Measurements from ENCODE around the gene AHRR.
"Not testable (repeated sequence)": the region's sequence is repeated elsewhere in the genome, so short reads cannot be mapped to it uniquely, and the experiment has no call there.

The AHRR gene

GRCh38 chr5:399296-400281 lies 78.1 kb downstream of the AHRR start:
- no peak overlapping the region for H3K4me3 Mint-ChIP-seq
- H3K9me3 Mint-ChIP-seq, result no peaks in the 10 kb centered on the region
- H3K27ac Mint-ChIP-seq, result peak overlapping the region; percentile 82
- peaks cover 9% of the 10 kb centered on the region for H3K27me3 Mint-ChIP-seq
- peak; percentile 73 for DNase-seq
- peaks cover 22% of the 10 kb centered on the region for H3K36me3 Mint-ChIP-seq (ENCODE audit: low read depth)
- H3K4me1 Mint-ChIP-seq, result peaks cover 51% of the 10 kb centered on the region
- ATAC-seq, result peak; percentile 80

GRCh38 chr5:400282-401145 lies 79.0 kb downstream of the AHRR start:
- Mint-ChIP-seq H3K4me3 (no peak overlapping the region), H3K9me3 (no peaks in the 10 kb centered on the region), H3K36me3 (ENCODE audit: low read depth) (peaks cover 22% of the 10 kb centered on the region), H3K27ac (peak overlapping the region; percentile 82), H3K27me3 (peaks cover 9% of the 10 kb centered on the region), H3K4me1 (peaks cover 46% of the 10 kb centered on the region)
- no peak for ATAC-seq
- no peak for DNase-seq

GRCh38 chr5:401146-402034 lies 79.9 kb downstream of the AHRR start:
- no peak overlapping the region for H3K4me3 Mint-ChIP-seq
- ATAC-seq (no peak), DNase-seq (no peak)
- H3K27me3 Mint-ChIP-seq, result peaks cover 12% of the 10 kb centered on the region
- no peak overlapping the region for H3K27ac Mint-ChIP-seq
- peaks cover 22% of the 10 kb centered on the region for H3K36me3 Mint-ChIP-seq (ENCODE audit: low read depth)
- H3K9me3 Mint-ChIP-seq, result no peaks in the 10 kb centered on the region
- H3K4me1 Mint-ChIP-seq, result peaks cover 46% of the 10 kb centered on the region

- peaks cover 46% of the 10 kb centered on the region for H3K4me1 Mint-ChIP-seq
- peaks cover 22% of the 10 kb centered on the region for H3K36me3 Mint-ChIP-seq (ENCODE audit: low read depth)
- peaks cover 12% of the 10 kb centered on the region for H3K27me3 Mint-ChIP-seq
- not testable (repeated sequence) for H3K4me3 Mint-ChIP-seq, DNase-seq, H3K27ac Mint-ChIP-seq, ATAC-seq, H3K9me3 Mint-ChIP-seq
These were observed 80.7 kb downstream of the AHRR start for GRCh38 chr5:402219-402614.

- peaks cover 46% of the 10 kb centered on the region for H3K4me1 Mint-ChIP-seq
- peaks cover 12% of the 10 kb centered on the region for H3K27me3 Mint-ChIP-seq
- ATAC-seq (peak; percentile 11), DNase-seq (no peak)
- H3K27ac Mint-ChIP-seq, result no peak overlapping the region
- H3K9me3 Mint-ChIP-seq, result no peaks in the 10 kb centered on the region
- H3K4me3 Mint-ChIP-seq, result peak overlapping the region; percentile 18
- peaks cover 22% of the 10 kb centered on the region for H3K36me3 Mint-ChIP-seq (ENCODE audit: low read depth)
These were observed 81.3 kb downstream of the AHRR start for GRCh38 chr5:402615-403359.

- DNase-seq (no peak), ATAC-seq (no peak)
- Mint-ChIP-seq H3K27ac (no peak overlapping the region), H3K27me3 (peaks cover 12% of the 10 kb centered on the region), H3K36me3 (ENCODE audit: low read depth) (peaks cover 22% of the 10 kb centered on the region), H3K9me3 (no peaks in the 10 kb centered on the region), H3K4me1 (peaks cover 40% of the 10 kb centered on the region), H3K4me3 (no peak overlapping the region)
These were observed 82.5 kb downstream of the AHRR start for GRCh38 chr5:403995-404394.

- Mint-ChIP-seq H3K27ac (no peak overlapping the region), H3K36me3 (ENCODE audit: low read depth) (peaks cover 20% of the 10 kb centered on the region), H3K27me3 (peaks cover 16% of the 10 kb centered on the region), H3K9me3 (no peaks in the 10 kb centered on the region), H3K4me1 (peaks cover 32% of the 10 kb centered on the region), H3K4me3 (no peak overlapping the region)
- DNase-seq, result no peak
- no peak for ATAC-seq
These were observed 83.2 kb downstream of the AHRR start for GRCh38 chr5:404666-405241.

- Mint-ChIP-seq H3K36me3 (ENCODE audit: low read depth) (peaks cover 16% of the 10 kb centered on the region), H3K9me3 (no peaks in the 10 kb centered on the region), H3K27ac (peak overlapping the region; percentile 9), H3K4me3 (no peak overlapping the region), H3K4me1 (peaks cover 26% of the 10 kb centered on the region), H3K27me3 (peaks cover 16% of the 10 kb centered on the region)
- DNase-seq, result no peak
- ATAC-seq, result no peak
These were observed 83.9 kb downstream of the AHRR start for GRCh38 chr5:405421-405820.

- no peak overlapping the region for H3K4me3 Mint-ChIP-seq
- H3K4me1 Mint-ChIP-seq, result peaks cover 29% of the 10 kb centered on the region
- no peak for DNase-seq
- no peaks in the 10 kb centered on the region for H3K9me3 Mint-ChIP-seq
- ATAC-seq, result no peak
- H3K27ac Mint-ChIP-seq, result no peak overlapping the region
- peaks cover 14% of the 10 kb centered on the region for H3K36me3 Mint-ChIP-seq (ENCODE audit: low read depth)
- peaks cover 16% of the 10 kb centered on the region for H3K27me3 Mint-ChIP-seq
These were observed 84.5 kb downstream of the AHRR start for GRCh38 chr5:406041-406440.

- Mint-ChIP-seq H3K9me3 (no peaks in the 10 kb centered on the region), H3K4me3 (no peak overlapping the region), H3K27me3 (peaks cover 11% of the 10 kb centered on the region), H3K4me1 (peaks cover 33% of the 10 kb centered on the region), H3K36me3 (ENCODE audit: low read depth) (peaks cover 9% of the 10 kb centered on the region), H3K27ac (no peak overlapping the region)
- ATAC-seq (no peak), DNase-seq (no peak)
These were observed 85.5 kb downstream of the AHRR start for GRCh38 chr5:407051-407450.

- ATAC-seq (no peak), DNase-seq (no peak)
- H3K9me3 Mint-ChIP-seq, result no peaks in the 10 kb centered on the region
- H3K27me3 Mint-ChIP-seq, result peaks cover 10% of the 10 kb centered on the region
- peaks cover 35% of the 10 kb centered on the region for H3K4me1 Mint-ChIP-seq
- no peak overlapping the region for H3K4me3 Mint-ChIP-seq
- no peak overlapping the region for H3K27ac Mint-ChIP-seq
- H3K36me3 Mint-ChIP-seq (ENCODE audit: low read depth), result peaks cover 9% of the 10 kb centered on the region
These were observed 86.3 kb downstream of the AHRR start for GRCh38 chr5:407801-408268.

- ATAC-seq (no peak), DNase-seq (no peak)
- Mint-ChIP-seq H3K36me3 (ENCODE audit: low read depth) (peaks cover 11% of the 10 kb centered on the region), H3K9me3 (no peaks in the 10 kb centered on the region), H3K4me3 (no peak overlapping the region), H3K27ac (peak overlapping the region; percentile 57), H3K4me1 (peaks cover 39% of the 10 kb centered on the region), H3K27me3 (peaks cover 4% of the 10 kb centered on the region)
These were observed 89.5 kb downstream of the AHRR start for GRCh38 chr5:410911-411517.

- Mint-ChIP-seq H3K9me3 (no peaks in the 10 kb centered on the region), H3K4me1 (peaks cover 39% of the 10 kb centered on the region), H3K27me3 (peaks cover 4% of the 10 kb centered on the region), H3K27ac (peak overlapping the region; percentile 57), H3K36me3 (ENCODE audit: low read depth) (peaks cover 11% of the 10 kb centered on the region), H3K4me3 (no peak overlapping the region)
- DNase-seq (peak; percentile 61), ATAC-seq (peak; percentile 88)
These were observed 90.2 kb downstream of the AHRR start for GRCh38 chr5:411728-412127.
